Measurements from ENCODE around the gene PARP3. TPM values are rescaled to one million over a fixed set of nuclear protein-coding genes. Genes with fewer than 3 reads are reported as not detected.
"Not testable (repeated sequence)": the region's sequence is repeated elsewhere in the genome, so short reads cannot be mapped to it uniquely, and the experiment has no call there.

Gene PARP3
- total and polyA plus RNA-seq, 9 of the 15 experiments (the other 6 are each of a cell fraction or from before 2014, with no cell fraction given): 0.46 to 6.6 (median 4.5) TPM

DNA sequence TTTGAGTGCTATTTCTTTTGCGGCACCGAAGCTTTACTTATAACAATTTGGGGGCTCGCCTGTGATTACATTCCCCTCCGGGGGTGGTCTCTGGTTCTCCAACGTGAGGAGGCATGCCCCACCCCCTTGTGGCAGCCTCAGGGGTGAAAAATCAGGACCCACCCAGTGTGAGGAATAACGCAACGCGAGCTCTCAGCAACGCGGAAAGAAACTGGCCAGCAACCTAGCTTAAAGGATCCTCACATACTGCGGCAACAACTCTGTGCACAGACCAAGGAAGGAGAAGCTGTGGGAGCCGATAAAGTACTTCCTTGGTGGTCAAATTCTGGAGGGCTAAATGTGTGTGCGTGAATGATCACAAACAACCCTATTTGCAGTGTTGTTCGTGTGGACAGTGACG is 44.8 kb upstream of the PARP3 start (continued):
- no peak for TF ChIP-seq ZNF586 (CRISPR knock-in tag; conservative IDR thresholded peaks at IDR 0.05)
- no peak for TF ChIP-seq SMAD4 (CRISPR knock-in tag; conservative IDR thresholded peaks at IDR 0.05)
- no peak for TF ChIP-seq FOXA3 (CRISPR knock-in tag; conservative IDR thresholded peaks at IDR 0.05 in 1 of 2, IDR thresholded peaks at IDR 0.05 in 1 of 2)
- no peak for TF ChIP-seq PRMT5 (CRISPR knock-in tag; IDR thresholded peaks at IDR 0.05)
- no peak for TF ChIP-seq NEUROD1 (IDR thresholded peaks at IDR 0.05; ENCODE audit: borderline replicate concordance, low read depth, low read length, partially characterized antibody)

GRCh38 chr3:51900043-51900442 is 42.1 kb upstream of the PARP3 start:
- 0% methylated on average over 6 of the region's 7 CpGs for WGBS (ENCODE audit: insufficient coverage, low coverage, missing lambda C conversion rate)
- FAIRE-seq; H3K4me2 ChIP-seq (ENCODE audit: insufficient read depth, low read length): not testable (repeated sequence)

More at GRCh38 chr3:51900043-51900442, 42.1 kb upstream of the PARP3 start:
- H3K9me1 ChIP-seq (ENCODE audit: control insufficient read depth, insufficient read depth, low read length); H3K9ac ChIP-seq (ENCODE audit: insufficient read depth in 1 of 2, low read depth in 2 of 2, low read length in 2 of 2); H3K36me3 ChIP-seq (ENCODE audit: control insufficient read depth, insufficient read depth, low read length); H3K27ac ChIP-seq (ENCODE audit: extremely low read depth, low read depth, low read length); CTCF ChIA-PET (ENCODE audit: low intra/inter-chr PET ratio); H3K4me3 ChIP-seq; H3K79me2 ChIP-seq (ENCODE audit: control insufficient read depth, insufficient read depth, low read length); BruUV-seq (replicated peaks); H2AFZ ChIP-seq (ENCODE audit: low read depth, low read length); ATAC-seq; in situ Hi-C loops (cut with MboI); H3K4me1 ChIP-seq (replicated peaks in 1 of 2; ENCODE audit: control insufficient read depth in 2 of 2, insufficient read depth in 2 of 2, low read length in 2 of 2); H3K9me3 ChIP-seq (replicated peaks; ENCODE audit: control insufficient read depth, insufficient read depth, low read depth, low read length); POLR2A ChIA-PET; intact Hi-C loops (cut with micrococcal nuclease); H4K20me1 ChIP-seq (replicated peaks; ENCODE audit: control insufficient read depth, insufficient read depth, low read length); DNase-seq (ENCODE audit: extremely low read depth in 1 of 4, low spot score in 3 of 4): not testable (repeated sequence)
- peaks cover 4 to 16% of the 10 kb centered on the region in 2 experiments; a peak in 4 of 5 replicates for H3K27me3 ChIP-seq (ENCODE audit: control insufficient read depth in 2 of 2, insufficient read depth in 2 of 2, low read length in 2 of 2)
